C4-2B (cell line): ENCODE measurements around the gene RAB15.

ENCODE experiments used
- ZFX ChIP-seq: fragments of 450-650 bp; IDR thresholded peaks from 2 replicates; pipeline ENCODE4 v1.6.1; 2017
- TF ChIP-seq, protein P1 (sequence below): fragments of 450-650 bp; conservative IDR thresholded peaks from 2 replicates; pipeline ENCODE4 v1.5.1; 2017; ENCODE audit warnings: mild to moderate bottlenecking

- TF ChIP-seq, protein P1, sequence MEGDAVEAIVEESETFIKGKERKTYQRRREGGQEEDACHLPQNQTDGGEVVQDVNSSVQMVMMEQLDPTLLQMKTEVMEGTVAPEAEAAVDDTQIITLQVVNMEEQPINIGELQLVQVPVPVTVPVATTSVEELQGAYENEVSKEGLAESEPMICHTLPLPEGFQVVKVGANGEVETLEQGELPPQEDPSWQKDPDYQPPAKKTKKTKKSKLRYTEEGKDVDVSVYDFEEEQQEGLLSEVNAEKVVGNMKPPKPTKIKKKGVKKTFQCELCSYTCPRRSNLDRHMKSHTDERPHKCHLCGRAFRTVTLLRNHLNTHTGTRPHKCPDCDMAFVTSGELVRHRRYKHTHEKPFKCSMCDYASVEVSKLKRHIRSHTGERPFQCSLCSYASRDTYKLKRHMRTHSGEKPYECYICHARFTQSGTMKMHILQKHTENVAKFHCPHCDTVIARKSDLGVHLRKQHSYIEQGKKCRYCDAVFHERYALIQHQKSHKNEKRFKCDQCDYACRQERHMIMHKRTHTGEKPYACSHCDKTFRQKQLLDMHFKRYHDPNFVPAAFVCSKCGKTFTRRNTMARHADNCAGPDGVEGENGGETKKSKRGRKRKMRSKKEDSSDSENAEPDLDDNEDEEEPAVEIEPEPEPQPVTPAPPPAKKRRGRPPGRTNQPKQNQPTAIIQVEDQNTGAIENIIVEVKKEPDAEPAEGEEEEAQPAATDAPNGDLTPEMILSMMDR: no peak
- TF ChIP-seq ZFX: no peak
These were observed 43.7 kb downstream of the RAB15 start for GRCh38 chr14:64928239-64929013.
